Urinary bladder (tissue), 4 donors: ENCODE data around the gene CAPN14. TPM values are rescaled to one million over a fixed set of nuclear protein-coding genes. Genes with fewer than 3 reads are reported as not detected.
A peak's percentile ranks its signal among the peaks of the same experiment; 100 is the strongest.

Experiments
- DNase-seq: peaks from one replicate; pipeline ENCODE4 v3.0.0-alpha.2; 2015; ENCODE audit errors: extremely low spot score
- H3K27ac ChIP-seq: one replicate; pipeline ENCODE4 v1.5.1; 2013; ENCODE audit warnings: low read depth, mild to moderate bottlenecking, moderate library complexity
- H3K36me3 ChIP-seq: one replicate; pipeline ENCODE4 v1.6.1; 2013; ENCODE audit warnings: mild to moderate bottlenecking, moderate library complexity; ENCODE audit not compliant: insufficient read depth
- H3K4me1 ChIP-seq: one replicate; pipeline ENCODE4 v1.6.1; 2013; ENCODE audit warnings: mild to moderate bottlenecking, moderate library complexity; ENCODE audit not compliant: insufficient read depth
- H3K4me3 ChIP-seq: one replicate; pipeline ENCODE4 v1.5.1; 2013; ENCODE audit warnings: low read depth, low read length
- WGBS: extraction: QIAGEN DNeasy Blood & Tissue Kit; methylation state at CpG from one replicate; pipeline ENCODE4 v1.1.7; 2013; 5-methylcytosine and 5-hydroxymethylcytosine counted together
- polyA plus RNA-seq: library from polyadenylated mRNA; stranded (reverse); fragments of 200-250 nt; gene quantifications from one replicate; pipeline ENCODE4 v1.2.3, GENCODE V29; 2013
- total RNA-seq: library from RNA; depleted of rRNA; stranded (reverse); fragments of >200 nt; gene quantifications from one replicate; pipeline ENCODE4 v1.2.3, GENCODE V29; 2014
- donor health status: healthy with polysubstance abuse.
- donor health status: healthy.

Gene CAPN14
- total and polyA plus RNA-seq, 2 donors: 0.42 to 0.44 TPM

DNA sequence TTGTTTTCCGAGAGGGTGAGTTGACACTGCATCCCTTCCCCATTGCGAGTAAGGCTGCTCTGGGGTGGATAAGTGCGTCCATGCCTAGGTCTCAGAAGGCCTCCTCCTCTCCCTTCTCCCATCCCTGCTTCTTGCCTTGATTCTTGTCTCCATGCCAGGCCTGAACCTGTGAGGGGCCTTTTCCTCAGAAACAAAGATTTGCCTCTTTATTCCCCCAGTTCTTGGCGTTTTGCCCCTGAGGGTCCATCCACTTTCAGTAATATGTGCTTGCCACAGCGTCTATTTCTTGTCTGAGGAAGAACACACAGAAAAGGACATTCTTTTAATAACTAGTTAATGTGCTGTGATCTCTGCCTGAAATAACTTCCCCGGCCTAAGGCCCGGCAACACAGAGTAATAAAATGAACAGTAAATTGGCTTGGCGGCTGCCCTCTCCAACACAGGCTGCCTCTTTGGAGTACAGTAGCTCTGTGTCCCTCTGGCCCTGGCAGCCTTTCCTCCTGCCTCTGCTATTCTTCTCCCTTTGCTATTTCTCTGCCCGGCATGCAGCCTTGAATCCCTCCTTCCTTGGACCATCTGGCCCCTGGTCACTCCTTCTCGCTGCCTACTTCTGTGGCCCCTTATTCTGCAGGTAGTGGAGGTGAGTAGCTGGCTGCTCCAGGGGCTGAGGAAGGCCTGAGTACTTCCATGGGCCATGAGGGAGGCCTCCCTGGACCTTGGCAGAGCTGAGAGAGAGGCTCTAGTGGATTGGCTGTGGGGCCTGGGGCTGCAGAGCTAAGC is 21.0 kb upstream of the CAPN14 start:
- Histone ChIP-seq H3K36me3 (no peaks in the 10 kb centered on the region), H3K4me1 (no peaks in the 10 kb centered on the region), H3K27ac (no peak overlapping the region), H3K4me3 (no peak overlapping the region)
- 85% methylated on average over 10 of the region's 10 CpGs for WGBS
- DNase-seq: no peak

DNA sequence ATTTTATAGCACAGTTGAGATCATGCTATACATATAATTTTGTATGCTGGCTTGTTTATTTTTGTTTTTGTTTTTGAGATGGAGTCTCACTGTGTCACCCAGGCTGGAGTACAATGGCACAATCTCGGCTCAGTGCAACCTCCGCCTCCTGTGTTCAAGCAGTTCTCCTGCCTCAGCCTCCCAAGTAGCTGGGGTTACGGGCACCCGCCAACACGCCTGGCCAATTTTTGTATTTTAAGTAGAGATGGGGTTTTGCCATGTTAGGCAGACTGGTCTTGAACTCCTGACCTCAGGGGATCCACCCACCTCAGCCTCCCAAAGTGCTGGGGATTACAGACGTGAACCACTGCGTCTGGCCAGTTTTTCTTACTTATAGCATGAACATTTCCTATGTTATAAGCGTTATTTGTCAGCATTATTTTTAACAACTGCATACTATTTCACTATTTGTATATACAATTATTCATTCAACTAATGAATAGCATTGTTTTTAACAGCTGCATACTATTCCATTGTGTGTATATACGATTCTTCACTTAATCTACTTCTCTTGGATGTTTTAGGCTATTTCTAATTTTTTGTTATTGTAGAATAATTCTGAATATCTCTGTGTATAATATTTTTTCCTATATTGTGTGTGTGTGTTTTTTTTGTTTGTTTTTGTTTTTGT is 20.2 kb upstream of the CAPN14 start:
- Histone ChIP-seq H3K4me1 (no peaks in the 10 kb centered on the region), H3K4me3 (no peak overlapping the region), H3K36me3 (no peaks in the 10 kb centered on the region), H3K27ac (no peak overlapping the region)
- 92% methylated on average over 9 of the region's 9 CpGs for WGBS
- no peak for DNase-seq

DNA sequence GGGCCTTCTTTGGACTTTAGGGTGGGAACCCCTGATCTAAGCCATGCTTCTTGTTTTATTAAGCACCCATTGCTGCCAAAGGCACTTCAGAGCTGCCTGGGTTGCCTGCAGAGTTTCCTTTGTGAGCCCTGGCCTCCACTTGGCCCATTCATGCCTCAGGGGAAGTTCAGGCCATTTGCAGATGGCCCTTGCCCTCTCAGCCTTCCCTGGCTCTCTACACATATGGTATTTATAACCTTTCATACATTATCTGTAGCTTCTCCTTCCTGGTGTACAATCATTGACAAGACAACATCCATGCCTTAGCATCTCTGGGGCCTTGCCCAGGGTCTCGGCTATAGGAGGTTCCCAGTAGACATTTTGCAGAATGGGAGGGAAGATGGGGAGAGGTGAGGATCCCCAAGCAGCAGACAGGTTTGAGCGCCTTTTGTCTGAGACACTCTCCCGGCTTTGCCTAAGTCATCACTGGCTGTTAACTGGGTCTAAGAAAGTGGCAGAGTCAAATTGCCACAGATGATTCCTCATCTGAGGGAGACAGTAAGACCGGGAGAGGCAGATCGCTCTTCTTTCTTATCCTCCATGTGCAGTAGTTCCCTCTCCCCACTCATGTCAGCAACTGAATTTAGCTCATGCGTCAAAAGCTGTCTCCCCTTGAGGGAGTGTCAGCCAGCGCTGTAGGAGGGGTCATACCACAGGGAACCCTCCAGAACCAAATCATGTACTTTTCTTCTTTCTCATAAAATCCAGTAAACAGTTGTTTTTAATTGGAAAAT is 19.3 kb upstream of the CAPN14 start:
- DNase-seq: no peak
- H3K4me1 ChIP-seq: no peaks in the 10 kb centered on the region
- H3K36me3 ChIP-seq: no peaks in the 10 kb centered on the region
- WGBS: 81% methylated on average over 7 of the region's 7 CpGs
- H3K27ac ChIP-seq: no peak overlapping the region
- H3K4me3 ChIP-seq: no peak overlapping the region

DNA sequence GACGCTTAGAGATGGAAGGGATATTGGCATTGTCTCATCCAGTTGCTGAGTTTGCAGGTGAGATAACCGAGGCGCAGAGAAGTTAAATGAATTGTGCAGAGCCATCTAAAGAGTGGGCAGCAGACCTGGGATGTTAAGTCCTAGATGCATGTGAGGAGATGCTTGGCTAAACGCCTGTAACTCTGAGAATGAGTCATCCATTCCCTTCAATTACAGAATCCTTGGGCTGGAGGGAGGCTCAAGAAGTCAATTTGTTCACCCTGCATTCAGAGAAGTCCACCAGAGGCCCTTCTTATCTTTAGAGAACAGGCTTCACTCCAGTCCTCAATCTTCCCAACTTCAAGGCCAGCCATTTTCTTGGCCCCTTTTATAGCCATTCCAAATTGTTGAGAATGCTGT is 18.2 kb upstream of the CAPN14 start:
- 79% methylated on average over 4 of the region's 4 CpGs for WGBS
- H3K4me3 ChIP-seq: no peak overlapping the region
- no peak for DNase-seq
- no peaks in the 10 kb centered on the region for H3K4me1 ChIP-seq
- H3K27ac ChIP-seq: no peak overlapping the region
- H3K36me3 ChIP-seq: no peaks in the 10 kb centered on the region

DNA sequence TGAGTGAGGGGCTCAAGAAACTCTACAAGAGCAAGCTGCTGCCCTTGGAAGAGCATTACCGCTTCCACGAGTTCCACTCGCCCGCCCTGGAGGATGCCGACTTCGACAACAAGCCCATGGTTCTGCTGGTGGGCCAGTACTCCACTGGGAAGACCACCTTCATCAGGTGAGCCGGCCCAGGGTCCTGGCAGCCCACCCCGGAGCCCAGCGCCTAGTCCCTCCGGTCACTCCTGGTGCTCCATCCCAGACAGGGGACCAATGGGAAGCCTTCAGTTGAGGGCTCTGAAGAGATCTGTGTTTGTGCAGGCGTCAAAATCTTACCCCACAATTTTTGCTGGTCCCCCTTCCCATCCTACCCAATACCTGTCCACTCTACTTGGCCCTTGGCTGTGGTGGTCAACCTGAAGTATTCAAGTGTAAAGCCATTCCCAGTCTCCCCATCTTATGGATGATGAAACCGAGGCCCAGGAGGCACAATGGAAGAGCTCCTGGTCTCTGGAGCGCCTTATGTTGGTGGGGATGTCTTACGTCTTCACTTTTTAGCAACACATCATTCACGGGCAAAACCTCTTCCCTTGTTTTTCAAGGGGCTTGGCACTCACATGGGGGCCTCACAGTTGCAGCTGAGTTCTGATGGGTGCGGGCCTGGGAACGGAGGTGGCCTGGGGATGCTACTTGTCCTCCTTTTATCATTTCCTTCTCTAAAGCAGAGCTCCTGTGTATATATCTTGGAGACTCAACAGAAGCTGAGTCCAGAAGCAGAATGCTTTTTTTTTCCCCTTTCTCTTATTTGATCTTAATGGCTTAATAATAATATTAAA is 17.6 kb upstream of the CAPN14 start:
- Histone ChIP-seq H3K36me3 (no peaks in the 10 kb centered on the region), H3K27ac (no peak overlapping the region), H3K4me1 (no peaks in the 10 kb centered on the region), H3K4me3 (peak overlapping the region; percentile 71)
- no peak for DNase-seq
- WGBS: 58% methylated on average over 17 of the region's 17 CpGs

DNA sequence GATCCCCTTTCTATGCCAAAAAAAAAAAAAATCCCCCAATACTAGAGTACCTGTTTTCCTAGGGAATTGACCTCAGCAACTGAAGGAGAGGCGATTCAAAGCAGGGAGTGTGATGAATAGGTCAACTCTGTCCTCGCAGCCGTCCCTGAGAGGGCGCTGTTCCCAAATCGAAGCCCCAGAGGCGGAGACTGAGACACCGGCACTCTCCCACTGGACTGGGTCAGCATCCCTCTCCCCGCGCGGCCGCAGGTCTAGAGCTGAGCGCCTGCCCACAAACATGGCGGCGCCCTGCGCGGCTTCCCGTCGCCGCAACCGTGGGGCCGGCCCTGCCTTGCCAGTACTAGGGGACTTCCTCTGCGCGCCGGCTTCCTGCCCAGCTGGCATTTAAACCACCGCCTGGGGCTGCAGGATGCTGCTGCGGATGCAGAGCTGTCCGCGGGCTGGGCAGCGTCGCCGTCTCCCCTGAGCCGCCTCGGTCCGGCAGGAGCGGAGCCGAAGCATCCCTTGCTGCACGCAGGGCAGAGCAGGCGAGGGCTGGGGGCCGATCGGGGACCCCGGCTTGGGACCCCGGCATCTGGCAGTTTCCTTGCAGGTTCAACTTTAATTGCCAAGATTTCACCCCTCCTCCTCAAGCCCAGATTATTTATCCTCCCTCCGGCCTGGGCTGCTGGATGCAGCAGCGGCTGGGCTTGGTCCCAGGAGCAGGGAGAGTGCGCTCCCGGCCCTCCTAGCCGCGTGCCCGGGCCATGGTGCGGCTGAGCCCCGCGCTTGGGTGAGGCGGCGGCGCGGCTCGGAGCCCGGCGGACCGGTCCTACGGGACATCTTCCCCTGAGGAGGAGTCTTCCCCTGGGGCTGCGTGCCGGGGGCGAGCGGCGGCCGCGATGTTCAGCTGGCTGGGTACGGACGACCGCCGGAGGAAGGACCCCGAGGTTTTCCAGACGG is 16.7 kb upstream of the CAPN14 start, which contains the start of gene EHD3:
Gene EHD3 (plus strand): TSS at position 412 of the 942 bp plus-strand sequence. CDS start 470 bp downstream, at position 882.
- WGBS: 2% methylated on average over 74 of the region's 74 CpGs
- no peaks in the 10 kb centered on the region for H3K4me1 ChIP-seq
- peak; percentile 75 for DNase-seq
- H3K27ac ChIP-seq: peak within 1 kb of the TSS; percentile 33
- H3K36me3 ChIP-seq: no peaks in the 10 kb centered on the region
- peak within 1 kb of the TSS; percentile 71 for H3K4me3 ChIP-seq

DNA sequence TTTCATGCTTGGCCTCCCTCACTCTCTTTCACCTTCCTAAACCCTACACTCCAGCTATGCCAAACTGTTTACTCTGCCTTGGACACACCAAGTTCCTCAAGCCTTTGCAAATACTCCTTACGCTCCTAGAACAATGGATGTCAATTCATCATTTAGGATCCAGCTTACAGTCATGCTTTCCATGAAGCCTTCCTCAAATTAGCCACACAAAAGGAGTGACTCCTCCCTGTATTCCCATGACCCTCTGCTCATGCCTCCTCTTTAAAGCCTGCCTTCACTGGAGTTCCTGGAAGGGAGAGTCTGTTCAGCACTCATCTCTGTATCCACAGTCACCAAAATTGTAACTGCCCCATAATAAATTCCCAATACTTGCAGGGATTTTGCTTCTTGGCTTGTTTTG is 15.9 kb upstream of the CAPN14 start:
- Histone ChIP-seq H3K4me1 (no peaks in the 10 kb centered on the region), H3K4me3 (no peak overlapping the region), H3K36me3 (no peaks in the 10 kb centered on the region), H3K27ac (no peak overlapping the region)
- no peak for DNase-seq
- WGBS: 79% methylated on average over 1 of the region's 1 CpG

DNA sequence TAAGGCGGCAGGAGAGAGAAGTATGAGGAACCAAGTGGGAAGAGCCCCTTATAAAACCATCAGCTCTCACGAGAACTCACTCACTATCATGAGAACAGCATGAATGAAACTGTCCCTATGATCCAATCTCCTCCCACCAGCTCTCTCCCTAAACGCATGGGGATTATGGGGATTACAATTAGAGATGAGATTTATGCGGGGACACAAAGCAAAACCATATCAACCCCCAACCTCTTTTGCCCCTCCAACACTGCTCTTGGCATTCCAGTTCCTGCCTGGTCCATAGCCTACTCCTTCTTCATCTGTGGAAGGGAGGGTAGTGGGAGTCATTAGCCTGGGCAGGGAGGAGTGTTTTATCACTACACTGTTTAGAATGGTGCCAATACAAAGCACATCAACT is 15.3 kb upstream of the CAPN14 start:
- H3K36me3 ChIP-seq: no peaks in the 10 kb centered on the region
- no peaks in the 10 kb centered on the region for H3K4me1 ChIP-seq
- H3K27ac ChIP-seq: no peak overlapping the region
- DNase-seq: no peak
- no peak overlapping the region for H3K4me3 ChIP-seq
- WGBS: 51% methylated on average over 4 of the region's 4 CpGs

DNA sequence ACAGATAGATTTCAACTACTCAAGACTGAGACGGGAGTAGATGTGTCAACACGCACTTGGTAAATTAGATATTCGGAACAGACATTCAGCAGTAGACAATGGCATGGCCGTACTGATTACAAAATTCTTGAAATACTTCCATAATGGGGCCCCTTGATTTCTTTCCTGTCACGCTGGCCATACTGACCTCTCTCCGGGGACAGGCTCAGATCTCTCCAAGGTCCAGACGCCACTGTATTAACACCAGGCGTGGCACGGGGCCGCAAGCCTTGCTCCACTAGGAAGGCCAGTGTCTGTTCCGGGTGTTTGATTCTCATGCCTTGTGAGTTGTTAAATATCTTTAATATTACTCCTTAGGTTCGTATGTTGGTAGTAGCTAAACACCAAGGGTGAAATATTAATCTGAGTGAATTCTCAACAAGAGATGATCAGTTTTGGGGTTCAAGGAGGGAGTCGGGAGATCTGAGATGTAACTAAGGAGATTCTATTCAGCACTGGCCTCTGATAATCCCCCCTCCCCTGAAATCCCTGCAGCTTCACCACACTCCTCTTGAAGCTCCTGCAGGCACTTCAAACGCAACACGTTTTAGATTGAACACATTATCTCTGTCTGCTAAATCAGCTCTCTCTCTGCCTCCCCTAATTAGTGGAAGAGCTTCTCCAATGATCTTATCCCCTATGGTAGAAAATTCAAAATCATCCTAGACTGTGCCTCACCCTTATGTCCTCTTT is 14.4 kb upstream of the CAPN14 start:
- WGBS: 60% methylated on average over 15 of the region's 15 CpGs

DNA sequence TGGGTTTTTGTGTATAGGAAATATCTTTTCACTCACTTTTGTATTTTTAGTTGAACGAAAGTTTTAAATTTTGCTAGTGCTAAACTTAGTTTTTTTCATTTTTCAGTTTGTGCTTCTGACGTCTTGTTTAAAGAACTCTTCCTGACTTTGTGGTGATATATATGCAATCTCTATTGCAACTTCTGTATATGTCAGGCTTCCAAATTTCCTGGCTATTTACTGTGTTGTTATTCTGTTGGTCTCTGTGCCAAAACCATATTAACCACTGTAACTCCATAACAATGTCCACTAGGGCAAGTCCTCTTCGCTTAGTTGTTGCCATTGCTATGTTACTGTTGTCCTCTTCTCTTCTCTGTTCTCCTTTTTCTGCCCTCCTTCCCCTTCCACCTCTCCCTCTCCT is 13.4 kb upstream of the CAPN14 start:
- Histone ChIP-seq H3K27ac (no peak overlapping the region), H3K4me1 (no peaks in the 10 kb centered on the region), H3K36me3 (no peaks in the 10 kb centered on the region), H3K4me3 (no peak overlapping the region)
- DNase-seq: no peak
- 55% methylated on average over 3 of the region's 3 CpGs for WGBS

More for the DNA sequence above, 14.4 kb upstream of the CAPN14 start:
- H3K27ac ChIP-seq: no peak overlapping the region
- no peaks in the 10 kb centered on the region for H3K4me1 ChIP-seq
- H3K36me3 ChIP-seq: no peaks in the 10 kb centered on the region
- H3K4me3 ChIP-seq: no peak overlapping the region
- DNase-seq: no peak

DNA sequence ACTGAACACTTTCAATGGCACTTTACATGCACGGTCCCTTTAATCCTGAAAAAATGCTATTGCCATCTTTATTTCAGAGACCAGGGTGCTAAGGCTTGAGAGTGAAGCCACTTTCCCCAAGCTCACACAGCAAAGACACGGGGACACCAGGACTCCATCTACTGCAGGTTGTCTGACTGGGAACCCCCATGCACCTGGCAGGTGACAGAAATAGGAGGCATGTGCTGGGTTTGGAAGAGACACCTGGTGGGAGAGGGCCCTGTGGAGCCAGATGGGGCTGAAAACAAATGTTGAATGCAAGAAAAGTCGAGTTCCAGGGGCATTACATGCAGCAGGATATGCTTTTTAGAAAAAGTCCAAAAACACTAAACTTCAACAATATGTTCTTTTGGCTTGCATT is 11.4 kb upstream of the CAPN14 start:
- no peak overlapping the region for H3K27ac ChIP-seq
- WGBS: 76% methylated on average over 3 of the region's 3 CpGs
- no peaks in the 10 kb centered on the region for H3K36me3 ChIP-seq
- DNase-seq: no peak
- no peaks in the 10 kb centered on the region for H3K4me1 ChIP-seq
- H3K4me3 ChIP-seq: no peak overlapping the region

DNA sequence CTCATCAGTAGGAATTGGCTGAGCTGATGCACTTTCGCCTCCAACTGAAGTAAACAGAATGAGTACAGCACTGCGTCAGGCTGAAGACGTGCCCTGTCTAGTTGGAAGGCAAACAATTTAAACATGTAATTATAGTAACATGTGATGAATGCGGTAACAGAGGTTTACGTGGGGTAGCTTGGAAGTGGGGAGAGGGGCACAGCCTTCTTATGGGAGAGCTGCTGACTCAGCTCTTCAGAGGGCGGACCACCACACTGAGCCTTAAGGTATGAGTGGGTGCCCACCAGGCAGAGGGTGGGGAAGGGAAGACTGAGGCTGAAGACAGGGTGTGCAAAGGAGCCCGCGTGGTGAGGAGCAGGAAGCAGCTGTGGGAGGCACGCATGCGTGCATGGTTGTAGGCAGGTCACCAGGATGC is 10.4 kb upstream of the CAPN14 start:
- Histone ChIP-seq H3K4me3 (no peak overlapping the region), H3K4me1 (no peaks in the 10 kb centered on the region), H3K27ac (peak overlapping the region; percentile 42), H3K36me3 (no peaks in the 10 kb centered on the region)
- peak; percentile 74 for DNase-seq
- 52% methylated on average over 10 of the region's 10 CpGs for WGBS
